ENCODE measurements around the gene CHN1.

DNA sequence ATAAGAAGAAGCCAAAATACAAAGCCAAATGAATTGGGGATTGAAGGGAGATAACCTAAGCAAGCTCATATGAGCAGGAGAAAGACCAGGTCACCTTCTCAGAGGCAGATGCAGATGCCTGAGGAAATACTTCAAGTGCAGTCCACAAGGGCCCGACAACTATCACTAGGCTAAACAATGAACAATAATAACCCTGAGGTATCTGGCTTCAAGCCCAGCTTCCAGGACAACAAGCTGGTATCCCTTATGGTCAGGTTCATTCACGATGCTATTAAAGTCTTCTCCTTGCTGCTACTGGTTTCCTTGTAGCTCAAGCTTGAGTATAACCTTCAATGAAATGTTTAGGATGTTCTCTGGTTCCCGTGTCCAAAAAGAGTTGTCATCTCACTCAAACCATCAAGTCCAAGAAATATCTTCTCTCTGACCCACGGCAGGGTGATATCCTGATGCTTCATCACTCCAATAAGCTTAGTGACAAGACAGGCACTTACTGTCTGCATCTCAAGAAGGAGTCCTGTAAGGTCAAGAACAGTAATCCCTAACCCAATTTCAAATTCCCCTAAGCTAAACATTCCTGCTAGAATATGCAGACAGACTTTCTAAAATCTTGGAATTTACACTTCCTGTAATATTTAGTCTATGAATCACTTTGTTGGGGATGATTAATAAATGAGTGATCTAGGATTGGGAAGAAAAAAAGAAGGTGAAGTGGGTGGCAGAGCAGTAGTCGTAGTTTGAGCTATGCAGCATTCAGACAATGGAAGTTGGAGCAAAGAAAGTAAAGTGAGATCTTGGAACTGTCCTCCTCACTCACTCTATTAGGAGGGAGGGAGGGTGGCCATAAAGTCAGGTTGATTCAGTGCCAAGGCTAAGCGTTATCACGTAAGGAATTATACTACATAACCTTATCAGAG lies 33.1 kb downstream of the CHN1 start:
- TF ChIP-seq TAF1 (IDR thresholded peaks at IDR 0.05; ENCODE audit: borderline replicate concordance, insufficient read depth, low read length) (no peak), POLR2AphosphoS5 (IDR thresholded peaks at IDR 0.05; ENCODE audit: low read depth, low read length) (no peak), REST (IDR thresholded peaks at IDR 0.05; ENCODE audit: insufficient read depth in 1 of 2, low read depth in 2 of 2, low read length in 2 of 2) (no peak), SIN3A (IDR thresholded peaks at IDR 0.05; ENCODE audit: borderline replicate concordance, insufficient read depth, low read length) (no peak)
